Caki2 (cell line): Measurements from ENCODE around the gene DUS3L. TPM values are rescaled to one million over a fixed set of nuclear protein-coding genes. Genes with fewer than 3 reads are reported as not detected.

Experiments used
- DNase-seq: peaks from one replicate; pipeline ENCODE4 v3.0.0-alpha.2; 2015; ENCODE audit warnings: low read depth
- in situ Hi-C: cut with HindIII; loops from 2 replicates; pipeline ENCODE4 v1.10.0; 2016; ENCODE audit warnings: low sequenced_read_pairs, low pct_unique_long_range_greater_than_20kb, mixed read lengths
- total RNA-seq: library from RNA; depleted of rRNA; stranded (reverse); fragments of >200 nt; shearing (Covaris generic); gene quantifications from 2 replicates; pipeline ENCODE4 v1.2.3, GENCODE V29; 2014; ENCODE audit warnings: low replicate concordance

Gene DUS3L
- total RNA-seq, 1 experiment from 2014 or later = 62.3 TPM

DNA sequence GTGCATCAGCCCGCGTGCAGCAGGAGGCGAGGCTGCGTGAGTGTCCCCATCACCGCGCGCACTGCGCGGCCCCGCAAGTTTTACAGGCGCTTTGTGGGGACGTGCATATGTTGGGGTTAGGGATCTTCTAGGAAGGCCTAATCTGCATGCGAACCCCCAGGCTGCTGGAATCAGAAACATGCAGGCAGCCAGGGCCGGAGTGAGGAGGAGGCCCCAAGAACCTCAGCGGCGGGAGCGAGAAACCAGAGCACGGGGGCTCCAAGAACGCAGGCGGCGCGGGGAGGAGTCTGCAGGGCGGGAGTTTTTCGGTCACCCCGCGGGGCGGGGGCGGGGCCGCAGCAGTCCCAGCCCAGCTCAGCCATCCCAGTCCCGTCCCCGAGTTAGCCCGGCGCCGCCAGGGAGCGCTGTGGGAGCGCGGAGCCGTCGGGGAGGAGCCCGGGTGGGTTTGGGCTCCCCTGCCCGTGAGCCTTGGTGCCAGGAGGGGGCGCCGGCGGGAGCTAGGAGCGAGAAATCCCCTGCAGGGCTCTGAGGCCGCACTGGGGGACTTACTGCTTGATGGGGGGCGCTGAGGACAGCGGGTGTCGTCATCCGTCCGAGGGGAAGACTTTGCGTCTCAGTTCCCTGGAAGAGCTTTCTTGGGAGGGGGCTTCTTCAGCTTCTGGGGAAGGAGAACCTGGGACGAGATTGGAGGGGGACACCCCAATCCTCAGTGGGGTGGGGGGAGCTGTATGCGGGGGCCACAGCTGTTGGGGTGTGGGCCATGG, 13.0 kb upstream of the DUS3L start:
- in situ Hi-C loops = no loop called here
- DNase-seq = peak; percentile 94

DNA sequence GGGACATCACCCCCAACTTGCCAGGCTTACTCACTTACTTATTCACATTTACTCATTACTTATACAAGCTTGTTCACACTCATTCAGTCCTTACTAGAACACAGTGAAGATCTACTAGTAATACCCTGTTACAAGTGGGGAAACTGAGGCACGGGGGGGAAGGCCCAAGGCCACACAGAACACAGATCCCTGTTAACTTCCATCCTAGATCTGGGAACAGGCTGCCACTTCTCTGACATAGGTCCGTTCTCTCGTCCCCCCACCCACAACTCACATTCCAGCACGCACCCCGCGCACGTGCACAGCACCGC, 12.4 kb upstream of the DUS3L start:
- DNase-seq = no peak
- in situ Hi-C loops = no loop called here

DNA sequence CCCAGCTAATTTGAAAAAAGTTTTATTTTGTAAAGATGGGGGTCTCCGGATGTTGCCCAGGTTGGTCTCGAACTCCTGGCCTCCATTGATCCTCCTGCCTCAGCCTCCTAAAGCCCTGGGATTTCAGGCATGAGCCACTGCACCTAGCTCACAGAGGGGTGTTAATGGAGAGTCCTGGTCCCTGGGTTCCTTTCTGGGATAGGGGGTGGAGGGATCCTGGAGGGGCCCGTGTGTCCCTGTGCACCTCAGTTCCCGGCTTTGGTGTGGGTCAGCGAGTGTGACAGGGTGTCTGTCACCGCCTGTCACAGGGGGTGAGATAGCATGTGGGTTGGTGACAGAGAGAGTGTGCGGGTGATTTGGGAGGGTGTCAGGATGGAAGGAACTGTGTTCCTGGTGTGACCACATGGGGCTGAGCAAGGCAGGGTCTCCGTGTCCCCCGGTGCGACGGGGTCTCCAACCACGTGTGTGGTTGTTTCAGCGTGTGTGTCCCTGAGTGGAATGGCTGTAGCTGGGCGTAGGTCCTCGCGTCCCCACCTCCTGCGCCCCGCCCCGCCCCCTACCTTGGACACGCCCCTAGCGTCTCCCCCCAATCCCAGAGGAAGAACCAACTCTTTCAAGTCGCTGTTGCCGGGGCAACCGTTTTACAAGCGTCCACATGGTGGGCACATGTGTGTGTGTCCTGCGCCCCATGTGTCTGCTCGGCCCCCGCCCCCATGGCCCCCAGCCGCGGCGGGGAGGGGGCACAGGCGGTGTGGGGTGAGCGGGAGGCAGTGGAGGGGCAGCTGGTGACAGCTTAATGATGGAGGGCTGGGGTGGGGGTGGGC, 11.0 kb upstream of the DUS3L start:
- in situ Hi-C loops = no loop called here
- no peak for DNase-seq

DNA sequence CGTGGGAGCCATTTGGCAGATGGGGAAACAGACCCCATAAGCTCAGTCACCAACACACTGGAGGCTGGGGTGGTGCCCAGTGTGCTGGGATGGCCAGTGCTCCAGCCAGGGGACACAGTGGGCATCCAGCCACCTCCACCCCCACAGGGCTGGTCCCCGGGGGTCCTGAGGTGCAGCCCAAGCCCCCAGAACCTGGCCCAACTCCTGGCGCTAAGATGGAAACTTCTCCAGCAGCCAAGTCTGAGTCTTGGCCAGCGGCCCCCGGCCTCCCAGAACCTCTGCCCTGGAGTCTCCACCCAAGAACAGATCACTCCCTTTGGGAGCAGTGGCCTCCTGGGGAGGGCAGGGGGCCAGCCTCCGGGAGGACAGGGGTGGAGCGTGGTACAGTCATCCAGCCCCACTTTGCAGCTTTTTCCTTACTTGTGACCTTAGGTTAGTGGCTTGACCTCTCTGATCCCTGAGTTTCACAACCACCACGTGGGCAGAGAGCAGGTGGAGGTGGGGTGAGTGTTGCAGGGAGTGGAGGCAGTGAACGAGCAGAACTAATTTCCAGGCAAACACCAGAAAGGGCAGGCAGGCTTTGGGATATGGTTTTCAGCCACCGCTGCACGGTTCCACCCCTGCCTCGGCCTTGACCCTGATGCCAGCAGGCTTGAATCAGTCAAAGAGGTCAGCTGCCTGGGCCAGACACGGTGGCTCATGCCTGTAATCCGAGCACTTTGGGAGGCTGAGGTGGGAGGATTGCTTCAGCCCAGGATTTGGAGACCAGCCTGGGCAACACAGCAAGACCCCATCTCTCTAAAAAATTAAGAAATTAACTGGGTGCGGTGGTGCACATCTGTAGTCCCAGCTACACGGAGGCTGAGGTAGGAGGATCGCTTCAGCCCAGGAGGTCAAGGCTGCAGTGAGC, 9.7 kb upstream of the DUS3L start:
- DNase-seq = no peak
- in situ Hi-C loops = no loop called here

DNA sequence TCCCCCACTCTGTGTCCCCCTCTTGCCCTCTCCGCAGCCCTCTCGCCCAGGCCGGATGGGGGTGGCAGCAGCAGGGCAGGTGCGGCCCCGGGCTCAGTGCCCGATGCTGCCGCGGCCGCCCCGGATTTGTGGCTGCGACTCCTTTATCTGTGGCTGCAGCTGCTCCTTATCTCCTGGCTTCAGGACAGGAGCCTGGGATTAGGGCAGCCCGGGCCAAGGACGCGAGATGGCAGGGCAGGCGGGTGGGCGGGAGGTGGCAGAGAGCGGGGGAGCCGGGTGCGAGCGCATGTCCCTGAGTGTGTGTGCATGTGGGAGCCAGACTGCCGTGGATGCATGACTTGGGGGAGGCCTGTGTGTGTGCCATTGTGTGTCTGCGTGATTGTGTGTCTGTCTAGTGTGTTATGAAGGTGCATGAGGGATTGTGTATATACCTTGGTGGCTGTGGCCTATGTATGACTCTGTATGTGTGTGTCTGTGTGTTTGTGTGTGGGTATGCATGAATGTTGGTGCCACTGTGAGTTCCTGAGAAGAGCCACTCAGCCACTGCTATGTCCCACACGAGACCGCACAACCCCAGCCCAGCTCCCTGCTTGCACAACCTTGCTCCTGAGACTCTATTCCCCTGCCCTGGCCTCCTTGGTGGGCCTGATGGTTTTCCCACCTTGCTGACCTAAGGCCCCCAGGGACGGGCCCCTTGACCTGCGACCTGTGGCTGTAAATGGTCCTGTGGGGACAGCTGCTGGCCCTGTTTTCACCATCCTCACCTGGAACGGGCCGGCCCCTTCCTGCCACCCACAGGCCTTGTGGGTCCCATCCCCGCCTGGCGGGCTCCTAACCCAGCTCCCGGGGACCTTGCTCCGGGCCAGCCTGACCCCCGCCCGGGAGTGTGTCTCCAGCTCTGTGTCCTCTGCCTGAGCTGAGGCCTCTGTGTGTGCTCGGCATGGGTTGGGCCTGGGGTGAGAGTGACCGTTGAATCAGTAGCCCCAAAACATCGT, 8.6 kb upstream of the DUS3L start:
- in situ Hi-C loops = no loop called here
- no peak for DNase-seq

DNA sequence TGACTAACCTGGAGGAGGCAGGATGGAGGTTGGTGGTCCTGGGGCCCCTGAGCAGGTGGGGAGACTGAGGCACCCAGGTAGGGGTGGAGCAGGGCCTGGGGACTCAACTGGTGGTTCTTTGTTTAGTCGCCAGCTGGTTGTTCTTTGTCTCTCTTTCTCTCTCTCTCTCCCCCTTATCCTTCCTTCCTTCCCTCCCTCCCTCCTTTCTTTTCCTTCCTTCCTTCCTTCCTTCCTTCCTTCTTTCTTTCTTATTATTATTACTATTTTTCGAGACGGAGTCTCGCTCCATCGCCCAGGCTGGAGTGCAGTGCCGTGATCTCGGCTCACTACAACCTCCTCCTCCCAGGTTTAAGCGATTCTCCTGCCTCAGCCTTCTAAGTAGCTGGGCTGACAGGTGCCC, 7.3 kb upstream of the DUS3L start:
- no peak for DNase-seq
- in situ Hi-C loops = no loop called here

DNA sequence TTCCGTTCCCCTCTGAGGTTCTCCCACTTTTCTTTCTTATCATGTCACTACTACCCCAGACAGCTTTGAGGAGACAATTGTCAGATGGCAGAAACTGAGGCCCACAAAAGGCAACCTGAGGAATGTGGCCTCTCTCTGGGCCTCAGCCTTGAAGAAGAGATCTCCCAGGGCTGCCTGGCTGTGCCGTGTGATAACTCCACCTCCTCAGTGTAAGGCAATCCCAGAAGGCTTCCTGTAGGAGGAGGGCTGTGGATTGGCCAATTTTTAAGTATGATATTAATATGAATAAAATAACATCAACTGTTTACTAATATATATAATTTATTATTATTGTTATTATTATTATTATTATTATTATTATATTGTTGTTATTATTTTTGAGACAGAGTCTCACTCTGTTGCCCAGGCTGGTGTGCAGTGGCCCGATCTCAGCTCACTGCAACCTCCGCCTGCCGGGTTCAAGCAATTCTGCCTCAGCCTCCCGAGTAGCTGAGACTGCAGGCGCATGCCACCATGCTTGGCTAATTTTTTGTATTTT, 4.5 kb upstream of the DUS3L start:
- no peak for DNase-seq
- in situ Hi-C loops = no loop called here

DNA sequence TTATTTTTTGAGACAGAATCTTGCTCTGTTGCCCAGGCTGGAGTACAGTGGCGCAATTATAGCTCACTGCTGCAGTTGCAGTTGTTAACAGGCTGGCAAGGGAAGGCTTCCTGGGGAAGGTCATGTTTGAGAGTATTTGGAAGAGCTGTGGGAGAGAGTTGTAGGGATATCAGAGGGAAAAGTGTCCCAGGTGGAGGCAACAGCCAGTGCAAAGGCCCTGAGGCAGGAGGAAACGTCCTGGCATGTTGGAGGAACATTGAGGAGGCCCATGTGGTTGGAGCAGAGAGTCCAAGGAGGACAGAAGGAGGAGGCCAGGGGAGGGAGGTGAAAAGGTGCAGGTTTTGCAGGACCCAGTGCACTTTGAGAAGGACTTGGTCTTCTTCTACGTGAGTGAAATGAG, 2.2 kb upstream of the DUS3L start:
- in situ Hi-C loops = no loop called here
- DNase-seq = no peak

DNA sequence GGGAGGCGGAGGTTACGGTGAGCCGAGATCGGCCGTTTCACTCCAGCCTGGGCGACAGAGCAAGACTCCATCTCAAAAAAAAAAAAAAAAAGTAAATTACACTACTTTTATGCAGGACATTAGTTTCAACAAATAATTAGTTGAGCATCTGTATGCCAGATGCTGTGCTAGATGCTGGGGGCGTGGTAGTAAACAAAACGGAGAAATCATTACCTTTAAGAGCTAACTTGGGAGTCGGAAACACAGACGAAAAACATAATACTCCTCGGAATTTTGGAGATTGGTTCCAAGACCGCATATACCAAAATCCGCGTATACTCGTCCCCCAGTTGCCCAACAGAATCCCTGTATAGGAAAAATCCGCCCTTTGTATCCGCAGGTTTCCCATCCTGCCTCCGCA, 1.3 kb upstream of the DUS3L start:
- in situ Hi-C loops = no loop called here
- DNase-seq = no peak

DNA sequence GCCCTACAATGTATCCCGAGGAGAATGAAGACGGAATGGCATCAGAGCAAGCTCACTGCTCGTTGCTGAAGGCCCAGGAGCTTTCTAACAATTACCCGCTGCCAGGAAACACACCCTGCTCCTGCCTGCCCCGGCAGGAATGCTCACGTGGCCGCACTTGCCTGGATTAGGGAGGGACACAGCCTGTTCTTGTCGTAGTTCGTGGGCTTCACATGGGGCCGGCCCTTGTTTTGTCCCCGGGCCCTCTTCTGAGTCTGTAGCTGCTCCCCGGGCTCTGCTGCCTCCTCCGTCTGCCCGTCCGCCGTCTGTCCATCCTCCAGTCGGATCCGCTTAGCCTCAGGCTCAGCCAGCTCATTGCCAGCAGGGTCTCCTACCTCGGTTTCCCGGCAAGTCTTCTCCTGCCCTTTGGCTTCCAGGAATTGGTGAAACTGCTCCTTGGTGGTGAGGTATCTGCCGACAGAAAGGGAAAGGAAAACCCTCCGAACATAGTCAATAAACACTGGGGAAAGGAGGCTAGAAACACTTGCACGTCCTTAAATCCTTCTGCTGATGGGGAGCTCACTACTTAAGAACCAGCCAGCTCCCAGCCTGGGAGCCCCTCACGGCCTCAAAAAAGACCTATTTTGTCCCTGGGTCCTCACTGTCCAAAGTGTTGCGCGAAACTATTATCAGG, 941 bp downstream of the DUS3L start:
- in situ Hi-C loops = no loop called here
- DNase-seq = no peak

DNA sequence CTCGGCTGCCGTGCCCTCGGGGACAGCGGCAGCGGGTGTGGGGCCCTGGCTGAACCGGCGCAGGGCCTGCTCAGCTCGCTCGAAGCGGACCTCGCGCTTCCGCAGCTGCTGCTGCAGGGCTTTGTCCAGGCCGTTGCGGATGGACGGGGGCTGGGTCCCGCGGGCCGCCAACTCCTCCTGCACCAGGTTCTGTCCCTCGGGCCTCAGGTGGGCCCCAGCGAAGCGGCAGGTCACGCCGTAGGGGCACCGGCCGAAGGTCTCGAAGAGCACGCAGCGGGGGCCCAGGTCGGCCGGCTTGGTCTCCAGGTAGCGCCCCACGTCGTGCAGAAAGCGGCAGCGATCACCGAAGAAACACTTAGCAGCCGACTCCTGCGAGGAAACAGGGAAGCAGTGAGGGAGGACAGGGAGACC, 1.6 kb downstream of the DUS3L start:
- DNase-seq = no peak
- in situ Hi-C loops = no loop called here

DNA sequence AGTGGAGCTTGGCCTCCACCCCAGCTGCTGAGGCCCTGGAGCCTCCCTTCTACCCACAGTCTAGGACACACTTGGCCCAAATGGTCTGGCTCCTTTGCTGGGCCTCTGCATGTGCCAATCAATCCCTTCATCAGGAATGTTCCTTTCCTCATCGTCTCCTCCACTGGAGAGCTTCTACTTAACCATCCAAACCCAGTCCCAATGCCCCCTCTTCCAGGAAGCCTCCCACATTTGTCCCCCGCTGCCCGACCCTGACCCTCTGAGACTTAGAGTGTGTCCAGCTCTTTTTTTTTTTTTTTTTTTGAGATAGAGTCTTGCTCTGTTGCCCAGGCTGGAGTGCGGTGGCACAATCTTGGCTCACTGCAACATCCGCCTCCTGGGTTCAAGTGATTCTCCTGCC, 2.5 kb downstream of the DUS3L start:
- DNase-seq = no peak
- in situ Hi-C loops = no loop called here

DNA sequence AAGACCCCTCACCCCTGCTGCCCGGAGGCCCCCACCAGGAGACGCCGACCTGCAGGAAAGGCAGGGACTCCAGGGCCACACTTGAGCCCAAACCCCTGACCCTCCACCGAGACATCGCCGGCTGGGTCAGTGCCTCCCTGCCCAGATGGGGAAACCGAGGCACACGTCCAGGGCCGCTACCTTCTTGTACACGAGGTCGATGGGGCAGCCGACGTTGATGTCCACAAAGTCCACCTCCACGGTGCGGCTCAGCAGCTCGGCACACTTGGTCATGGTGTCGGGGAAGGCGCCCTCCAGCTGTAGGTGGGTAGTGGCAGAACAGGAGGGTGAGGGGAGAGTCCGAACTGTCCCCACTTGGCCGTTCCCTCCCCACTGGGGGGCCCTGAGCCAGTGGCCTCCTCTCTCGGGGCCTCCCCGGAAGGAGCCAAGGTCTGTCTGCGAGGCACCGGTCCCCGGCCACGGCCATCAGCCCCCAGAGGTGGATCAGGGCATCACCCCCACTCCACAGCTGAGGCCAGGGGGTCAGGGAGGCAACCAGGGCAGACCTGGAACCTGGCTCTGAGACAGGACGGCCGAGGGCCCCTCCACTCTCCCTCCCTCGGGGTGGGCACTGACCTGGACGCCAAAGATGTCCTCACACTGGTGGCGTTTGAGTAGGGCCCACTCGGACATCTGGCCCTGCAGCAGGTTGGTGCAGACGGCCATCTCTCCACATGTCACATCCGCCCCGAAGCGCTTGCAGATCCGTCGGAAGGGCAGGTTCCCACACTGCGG, 3.4 kb downstream of the DUS3L start:
- in situ Hi-C loops = no loop called here
- DNase-seq = no peak

DNA sequence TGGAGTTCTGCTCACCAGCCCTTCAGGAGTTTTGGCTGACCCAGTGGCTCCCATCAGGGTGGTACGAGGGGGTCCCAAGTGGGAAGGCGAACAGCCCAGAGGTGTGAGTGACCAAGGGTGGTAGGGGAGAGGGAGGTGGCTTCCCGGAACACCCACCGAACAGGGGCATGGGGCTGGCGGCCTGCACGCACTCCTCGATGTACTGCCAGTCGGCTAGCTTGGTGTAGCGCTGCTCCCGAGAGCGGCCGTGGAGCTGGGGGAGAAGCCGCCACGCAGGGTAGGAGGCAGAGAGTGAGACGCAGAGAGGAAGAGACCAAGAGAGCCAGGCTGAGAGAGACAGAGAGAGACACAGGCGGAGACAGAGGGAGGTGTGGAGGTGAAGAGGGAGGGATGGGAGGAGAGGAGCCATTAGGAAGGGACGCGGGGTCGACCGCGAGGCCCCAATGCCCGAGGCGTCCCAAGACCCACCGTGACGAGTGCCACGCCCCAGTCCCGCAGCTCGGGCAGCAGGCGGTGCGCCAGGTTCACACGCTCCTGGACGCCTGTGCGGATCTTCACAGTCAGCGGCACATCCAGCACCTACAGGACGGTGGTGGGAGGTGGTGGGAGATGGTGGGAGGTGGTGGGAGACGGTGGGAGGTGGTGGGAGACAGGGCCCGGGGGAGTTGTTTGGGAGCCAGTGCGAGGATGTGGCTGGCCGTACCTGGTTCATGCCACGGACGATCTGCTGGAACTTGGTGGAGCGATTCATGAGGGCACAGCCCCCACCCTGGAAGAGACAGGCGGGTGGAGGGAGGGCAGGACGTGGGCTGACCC, 4.2 kb downstream of the DUS3L start:
- in situ Hi-C loops = no loop called here
- DNase-seq = no peak

DNA sequence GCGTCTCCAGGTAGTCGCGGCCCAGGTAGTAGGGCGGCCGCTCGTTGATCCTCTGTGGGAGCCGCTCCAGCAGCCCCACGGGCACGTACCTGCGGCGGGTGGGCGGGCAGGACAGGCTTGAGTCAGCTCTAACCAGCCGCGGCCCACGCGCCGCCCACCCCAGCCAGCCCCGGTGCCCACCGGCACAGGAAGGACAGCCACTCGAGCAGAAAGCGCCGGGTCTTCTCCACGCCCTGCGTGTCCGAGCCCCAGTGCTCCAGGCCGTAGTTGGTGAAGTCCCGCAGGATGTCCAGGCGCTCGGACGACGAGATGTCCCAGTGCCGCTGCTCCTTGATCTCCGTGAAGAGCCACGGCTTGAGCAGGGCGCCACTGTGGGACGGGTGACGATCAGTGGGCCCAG, 5.5 kb downstream of the DUS3L start:
- in situ Hi-C loops = no loop called here
- no peak for DNase-seq
